NCI-H1092 (cell line): ENCODE measurements around the gene PIK3R2.
"Not testable (repeated sequence)": the region's sequence is repeated elsewhere in the genome, so short reads cannot be mapped to it uniquely, and the experiment has no call there.

Experiments used
- DNase-seq: peaks from one replicate; lab custom pipeline; 2025; lab: John Stamatoyannopoulos, UW

PIK3R2 gene

GRCh38 chr19:18203863-18204393 lies 51.0 kb downstream of the PIK3R2 start, which contains the start of gene RAB3A:
Gene RAB3A, minus strand, starts transcription at chr19:18204042. Its CDS starts 1,302 bp downstream, at chr19:18202740.
- DNase-seq: peak; percentile 100

GRCh38 chr19:18204394-18205199 lies 51.6 kb downstream of the PIK3R2 start:
- peak; percentile 66 for DNase-seq

DNA sequence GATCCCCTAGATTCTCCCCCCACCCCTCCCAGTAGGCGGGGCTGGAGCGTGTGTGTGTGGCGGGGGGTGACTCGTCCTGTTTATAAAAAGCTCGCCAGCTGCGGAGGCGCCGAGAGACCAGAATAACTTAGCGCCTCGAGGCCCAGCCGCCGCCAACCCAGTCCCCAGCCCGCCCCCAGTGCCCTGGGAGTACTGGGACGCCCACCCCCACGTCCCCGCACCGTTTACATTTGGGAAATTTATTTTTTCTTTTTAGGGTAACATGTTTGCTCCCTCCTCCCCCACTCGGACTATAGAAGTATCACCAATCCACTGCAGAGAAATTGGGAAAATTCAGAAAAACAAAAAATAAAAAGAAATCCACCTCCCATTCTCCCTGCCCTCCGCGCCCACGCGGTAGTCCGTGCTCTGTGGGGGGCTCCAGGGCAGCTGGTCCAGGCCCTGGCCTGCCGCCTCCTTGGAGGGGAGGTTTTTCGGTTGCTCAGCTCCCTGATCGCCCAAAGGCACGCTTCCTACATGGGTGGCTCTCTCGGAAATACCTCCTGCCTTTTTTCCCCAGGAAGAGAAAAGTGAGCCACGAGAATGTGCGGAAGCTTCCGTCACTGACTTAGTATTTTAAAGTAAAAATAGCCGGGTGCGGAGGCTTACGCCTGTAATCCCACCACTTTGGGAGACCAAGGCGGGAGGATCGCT lies 52.4 kb downstream of the PIK3R2 start:
- DNase-seq: no peak

DNA sequence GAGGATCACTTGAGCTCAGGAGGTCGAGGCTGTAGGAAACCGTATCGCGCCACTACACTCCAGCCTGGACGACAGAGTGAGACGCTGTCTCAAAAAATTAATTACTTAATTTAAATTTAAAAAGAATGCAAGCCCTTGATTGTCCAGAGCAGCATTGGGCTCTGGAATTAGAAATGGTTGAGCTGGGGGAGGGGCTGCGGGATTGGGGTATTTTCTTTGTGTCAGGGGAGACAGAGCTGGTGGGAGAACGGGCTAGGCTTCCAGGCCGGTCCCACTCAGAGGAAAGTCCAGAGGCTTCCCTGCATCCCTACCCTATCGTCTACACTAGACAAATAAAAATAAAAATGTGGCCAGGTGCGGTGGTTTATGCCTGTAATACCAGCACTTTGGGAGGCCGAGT lies 53.1 kb downstream of the PIK3R2 start:
- DNase-seq: no peak

DNA sequence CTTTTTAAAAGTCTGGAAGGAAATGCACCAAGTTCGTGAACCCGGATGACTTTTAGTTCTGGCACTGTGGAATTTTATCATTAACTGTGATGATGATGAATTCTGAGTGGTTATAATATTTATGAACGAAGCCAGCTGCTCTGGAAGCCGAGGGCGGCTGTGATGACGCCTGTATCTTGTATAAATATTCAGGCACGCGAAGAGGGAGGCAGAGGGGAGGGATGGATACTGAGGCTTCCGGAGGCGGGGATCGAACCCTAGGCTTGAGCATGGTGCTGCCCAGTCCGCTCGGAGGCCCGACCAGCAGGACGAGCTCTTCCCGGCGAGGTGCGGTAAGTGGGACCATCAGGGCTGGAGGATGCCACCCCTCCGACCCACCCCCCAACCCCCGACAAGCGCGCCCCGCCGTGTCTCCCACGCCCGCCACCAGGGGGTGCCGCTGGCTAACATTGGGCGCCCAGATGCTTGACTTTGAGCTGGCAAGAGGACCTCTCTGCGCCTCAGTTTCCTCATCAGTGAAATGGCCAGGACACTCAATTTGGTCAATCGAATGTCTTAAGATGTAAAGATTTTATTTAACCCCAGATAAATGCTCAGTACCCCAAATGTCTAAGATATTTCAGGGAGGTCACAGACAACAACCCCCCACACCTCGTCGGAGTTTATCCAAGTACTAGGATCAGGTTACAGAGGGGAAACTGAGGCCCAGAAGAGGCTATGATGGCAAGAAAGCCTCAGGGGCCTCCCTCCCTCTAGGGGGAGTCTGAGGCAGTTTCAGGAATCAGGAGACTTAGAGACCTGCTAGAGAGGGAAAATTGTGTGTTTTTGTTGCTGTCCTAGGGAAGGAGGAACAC lies 55.4 kb downstream of the PIK3R2 start:
- DNase-seq: no peak

DNA sequence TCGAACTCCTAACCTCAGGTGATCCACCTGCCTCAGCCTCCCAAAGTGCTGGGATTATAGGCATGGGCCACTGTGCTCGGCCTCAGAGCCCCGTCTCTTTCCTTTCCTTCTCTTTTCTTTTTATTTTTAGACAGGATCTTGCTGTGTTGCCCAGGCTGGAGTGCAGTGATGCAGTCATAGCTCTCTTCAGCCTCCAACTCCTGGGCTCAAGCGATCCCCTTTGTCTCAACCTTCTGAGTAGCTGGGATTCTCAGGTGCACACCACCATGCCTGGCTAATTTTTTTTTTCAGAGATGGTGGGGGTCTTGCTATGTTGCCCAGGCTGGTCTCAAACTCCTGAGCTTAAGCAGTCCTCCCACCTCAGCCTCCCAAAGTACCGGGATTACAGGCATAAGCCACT lies 56.9 kb downstream of the PIK3R2 start:
- not testable (repeated sequence) for DNase-seq

- DNase-seq: no peak
Observed at GRCh38 chr19:18211683-18212082, 58.7 kb downstream of the PIK3R2 start.

- no peak for DNase-seq
Observed at GRCh38 chr19:18214779-18215433, 61.9 kb downstream of the PIK3R2 start.

GRCh38 chr19:18216789-18217188 lies 63.8 kb downstream of the PIK3R2 start:
- no peak for DNase-seq

DNA sequence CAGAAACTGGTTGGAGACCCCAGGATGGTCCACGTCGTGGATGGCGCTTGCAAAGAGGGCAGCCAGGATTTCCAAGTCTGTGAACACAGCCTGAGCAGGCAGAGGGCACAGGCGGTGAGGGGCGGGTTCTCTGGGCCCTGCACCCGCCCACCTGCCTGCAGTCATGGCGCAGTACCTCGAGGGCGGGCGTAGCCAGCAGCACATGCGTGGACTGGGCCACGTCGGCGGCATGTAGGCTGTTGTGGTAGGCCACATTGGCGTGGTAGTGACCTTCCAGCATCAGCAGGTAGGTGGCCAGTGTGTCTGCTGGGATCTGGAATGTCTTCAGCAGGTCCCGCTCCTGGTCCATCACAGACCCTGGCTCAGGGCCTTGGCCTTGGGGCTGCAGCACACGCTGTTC lies 65.2 kb downstream of the PIK3R2 start:
- DNase-seq: no peak

DNA sequence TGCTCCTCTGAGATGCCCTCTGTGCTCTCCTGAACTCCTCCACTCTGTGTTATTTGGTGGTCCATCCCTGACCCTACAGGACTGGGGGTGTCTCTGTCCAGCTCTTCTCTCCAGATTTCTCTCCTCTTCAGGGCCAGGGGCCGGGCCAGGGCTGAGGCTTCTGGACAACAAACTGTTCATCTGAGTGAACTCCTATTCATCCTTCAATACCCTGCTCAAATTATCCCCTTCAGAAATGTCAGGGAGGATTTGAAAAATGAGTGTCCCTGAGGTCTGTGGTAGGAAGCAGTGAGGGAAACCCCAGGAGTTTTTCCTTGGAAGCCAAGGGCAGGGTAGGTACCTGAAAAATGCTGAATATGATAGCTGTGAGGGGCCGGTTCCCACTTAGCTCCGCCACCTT lies 65.6 kb downstream of the PIK3R2 start:
- no peak for DNase-seq
